EH (cell line): ENCODE data around the gene GPRC5A.

Source experiments
- DNase-seq: peaks from one replicate; pipeline ENCODE4 v3.0.0-alpha.2; 2015; ENCODE audit warnings: low read depth

The GPRC5A gene

GRCh38 chr12:12909995-12910420, 18.6 kb downstream of the GPRC5A start:
- DNase-seq = peak; percentile 40

DNA sequence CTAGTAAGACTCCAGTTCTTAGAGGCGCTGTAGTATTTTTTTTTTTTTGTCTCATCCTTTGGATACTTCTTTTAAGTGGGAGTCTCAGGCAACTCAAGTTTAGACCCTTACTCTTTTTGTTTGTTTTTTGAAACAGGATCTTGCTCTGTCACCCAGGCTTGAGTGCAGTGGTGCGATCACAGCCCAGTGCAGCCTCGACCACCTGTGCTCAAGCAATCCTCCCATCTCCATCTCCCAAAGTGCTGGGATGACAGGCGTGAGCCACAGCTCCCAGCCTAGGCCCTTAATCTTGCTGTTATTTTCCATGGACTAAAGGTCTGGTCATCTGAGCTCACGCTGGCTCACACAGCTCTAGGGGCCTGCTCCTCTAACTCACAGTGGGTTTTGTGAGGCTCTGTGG, 21.3 kb downstream of the GPRC5A start:
- no peak for DNase-seq

DNA sequence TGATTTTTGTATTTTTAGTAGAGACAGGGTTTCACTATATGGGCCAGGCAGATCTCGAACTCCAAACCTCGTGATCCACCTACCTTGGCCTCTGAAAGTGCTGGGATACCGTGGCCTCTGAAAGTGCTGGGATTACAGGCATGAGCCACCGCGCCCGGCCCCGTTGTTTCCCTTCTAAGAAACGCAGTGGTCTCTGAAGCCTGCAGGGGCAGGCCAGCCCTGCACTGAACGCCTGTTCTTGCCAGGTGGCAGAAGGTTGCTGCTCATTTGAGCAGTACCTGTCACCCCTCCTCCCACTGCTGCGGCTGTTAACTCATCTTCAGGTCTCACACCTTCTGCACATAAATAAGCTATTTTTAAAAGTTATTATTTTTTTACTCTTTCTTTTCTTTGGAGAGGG, 24.3 kb downstream of the GPRC5A start:
- DNase-seq = no peak

GRCh38 chr12:12916135-12916944, 25.0 kb downstream of the GPRC5A start:
- peak; percentile 81 for DNase-seq

DNA sequence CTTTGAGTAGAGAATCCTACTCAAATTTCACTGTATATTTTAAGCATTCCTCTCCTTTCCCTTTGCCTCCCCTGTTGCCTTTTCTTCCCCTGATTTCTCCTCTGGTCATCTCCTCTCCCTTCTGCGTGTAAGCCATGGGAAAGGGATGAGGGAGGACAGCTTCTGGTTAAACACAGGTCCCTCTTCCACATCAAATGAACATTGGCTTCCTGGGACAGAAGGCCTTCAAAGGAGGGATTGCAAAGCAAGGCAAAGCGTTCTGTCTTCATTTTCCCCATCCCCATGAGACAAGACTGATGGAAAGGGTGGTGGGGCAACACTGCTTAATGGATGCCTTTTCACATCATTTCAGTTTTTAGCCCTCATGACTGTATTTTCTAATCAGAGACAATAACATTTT, 26.2 kb downstream of the GPRC5A start:
- no peak for DNase-seq

DNA sequence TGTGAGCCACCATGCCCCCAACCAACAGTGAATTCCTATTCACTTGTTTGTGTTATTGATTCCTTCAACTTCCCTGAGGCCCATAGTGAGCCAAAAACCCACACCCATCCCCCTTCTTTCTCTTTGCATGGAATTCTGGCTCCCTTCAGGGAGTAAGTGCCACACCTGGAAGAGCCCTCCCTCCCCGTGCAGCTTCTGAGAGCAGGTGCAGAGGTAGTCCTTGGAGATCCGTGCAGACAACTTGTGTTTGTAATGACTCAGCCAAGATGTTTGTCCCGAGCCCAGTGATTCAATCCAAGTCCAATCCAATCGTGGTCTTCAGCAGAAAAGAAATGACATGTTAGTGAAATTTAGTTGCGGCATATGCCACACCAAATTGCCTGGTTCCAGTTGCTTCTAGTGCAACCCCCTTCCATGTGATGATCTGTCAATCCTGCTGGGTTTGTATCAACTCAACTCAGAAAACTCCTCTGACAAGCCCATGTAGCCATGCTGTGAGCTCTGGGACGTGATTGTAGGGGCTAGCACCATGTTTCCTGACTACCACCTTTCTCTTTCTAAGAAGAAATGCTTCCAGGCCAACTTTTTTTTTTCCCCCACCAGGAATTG, 27.5 kb downstream of the GPRC5A start:
- DNase-seq = no peak

GRCh38 chr12:12919666-12920435, 28.5 kb downstream of the GPRC5A start:
- peak; percentile 25 for DNase-seq

GRCh38 chr12:12922191-12922616, 30.8 kb downstream of the GPRC5A start:
- peak; percentile 35 for DNase-seq

DNA sequence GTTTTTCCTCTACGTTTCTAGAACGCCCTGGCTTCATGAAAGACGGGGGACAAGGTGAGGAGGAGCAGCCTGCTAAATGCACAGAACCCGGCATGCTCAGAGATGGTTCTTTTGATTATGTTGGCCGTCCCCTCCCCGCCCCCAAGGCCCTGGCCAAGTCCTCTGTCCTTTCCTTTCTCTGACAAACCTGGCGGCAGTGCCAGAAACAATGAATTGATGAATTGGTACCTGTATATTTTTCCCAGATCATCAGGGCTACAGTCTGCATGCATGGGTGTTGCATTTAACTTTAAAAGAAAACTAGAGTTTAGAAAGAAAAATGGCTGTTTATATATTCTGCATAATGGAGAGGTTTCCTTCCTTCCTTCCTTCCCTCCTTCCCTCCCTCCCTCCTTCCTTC, 31.6 kb downstream of the GPRC5A start:
- no peak for DNase-seq

GRCh38 chr12:12924169-12924568, 32.8 kb downstream of the GPRC5A start:
- no peak for DNase-seq

- peak; percentile 56 for DNase-seq
Observed at GRCh38 chr12:12925388-12925787, 34.0 kb downstream of the GPRC5A start.

DNA sequence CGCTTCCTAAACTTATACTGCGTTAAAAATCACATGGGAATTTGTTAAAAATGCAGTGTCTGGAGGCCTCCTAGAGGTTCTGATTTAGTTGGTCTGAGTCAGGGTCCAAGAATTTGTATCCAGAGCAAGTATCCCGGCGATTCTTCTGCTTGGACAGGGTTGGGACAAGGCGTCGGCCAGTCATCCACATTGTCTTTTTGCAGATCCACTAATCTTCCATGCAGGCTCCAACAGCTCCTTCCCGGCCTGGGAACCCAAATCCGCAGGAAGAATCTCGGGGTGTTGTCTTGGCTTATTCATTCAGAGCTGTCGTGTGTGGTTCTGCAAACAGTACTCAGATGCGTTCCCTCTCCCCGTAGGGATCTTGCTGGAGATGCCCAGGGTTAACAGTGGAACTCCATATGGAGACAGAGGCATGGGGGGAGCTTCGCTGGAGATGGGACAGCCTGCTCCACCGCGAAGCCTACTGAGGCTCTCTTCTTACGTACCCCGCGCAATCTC, 35.3 kb downstream of the GPRC5A start:
- peak; percentile 73 for DNase-seq

DNA sequence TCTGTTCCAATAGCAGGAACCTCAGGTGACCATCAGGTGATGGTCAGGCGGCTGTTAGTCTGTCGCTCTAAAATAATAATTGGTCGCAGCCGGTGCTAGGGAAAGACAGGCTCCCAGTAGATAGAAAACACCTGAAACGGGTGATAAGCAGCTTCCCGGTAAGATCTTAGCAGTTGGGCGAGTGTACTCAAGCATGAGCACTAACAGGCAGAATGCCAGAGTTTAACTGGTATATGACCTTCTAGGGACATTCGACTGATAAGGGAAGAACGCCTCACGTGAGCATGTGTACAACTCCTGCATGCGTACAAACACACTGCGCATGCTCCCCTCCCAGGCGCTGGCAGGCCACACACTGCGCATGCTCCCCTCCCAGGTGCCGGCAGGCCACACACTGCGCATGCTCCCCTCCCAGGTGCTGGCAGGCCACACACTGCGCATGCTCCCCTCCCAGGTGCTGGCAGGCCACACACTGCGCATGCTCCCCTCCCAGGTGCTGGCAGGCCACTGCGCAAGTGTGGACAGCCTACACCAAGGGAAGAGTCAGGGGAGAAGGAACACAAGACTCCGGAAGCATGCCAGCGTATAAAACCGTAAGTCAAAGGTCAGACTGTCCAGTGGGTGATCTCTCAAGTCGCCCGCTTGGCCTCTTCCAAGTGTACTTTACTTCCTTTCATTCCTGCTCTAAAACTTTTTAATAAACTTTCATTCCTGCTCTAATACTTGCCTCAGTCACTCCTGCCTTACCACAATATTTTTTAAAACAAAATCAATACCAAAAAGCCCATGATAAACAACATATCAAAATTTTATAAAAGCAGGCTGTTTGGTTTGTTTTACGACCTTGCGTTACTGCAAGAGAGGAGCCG, 36.1 kb downstream of the GPRC5A start:
- no peak for DNase-seq

GRCh38 chr12:12929696-12930095, 38.3 kb downstream of the GPRC5A start:
- no peak for DNase-seq

GRCh38 chr12:12930633-12931219, 39.4 kb downstream of the GPRC5A start:
- no peak for DNase-seq

DNA sequence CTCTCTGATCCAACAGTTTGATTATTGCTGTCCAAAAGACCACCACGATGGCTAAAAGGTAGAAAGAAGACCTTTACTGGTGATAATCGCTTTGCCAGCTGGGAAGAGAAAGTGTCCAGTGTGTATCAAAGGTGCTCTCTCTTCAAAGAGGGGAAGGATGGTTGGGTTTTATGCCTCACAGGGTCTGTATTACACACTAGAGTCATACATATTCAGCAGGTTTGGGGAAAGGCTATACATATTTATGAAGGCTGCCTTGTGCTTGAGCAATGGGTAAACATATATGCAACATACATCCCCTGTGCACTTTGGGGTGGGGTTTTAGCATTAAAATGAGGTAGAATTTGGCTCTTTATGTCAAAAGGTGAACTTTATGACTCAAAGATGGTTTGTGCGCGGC, 42.4 kb downstream of the GPRC5A start:
- no peak for DNase-seq

DNA sequence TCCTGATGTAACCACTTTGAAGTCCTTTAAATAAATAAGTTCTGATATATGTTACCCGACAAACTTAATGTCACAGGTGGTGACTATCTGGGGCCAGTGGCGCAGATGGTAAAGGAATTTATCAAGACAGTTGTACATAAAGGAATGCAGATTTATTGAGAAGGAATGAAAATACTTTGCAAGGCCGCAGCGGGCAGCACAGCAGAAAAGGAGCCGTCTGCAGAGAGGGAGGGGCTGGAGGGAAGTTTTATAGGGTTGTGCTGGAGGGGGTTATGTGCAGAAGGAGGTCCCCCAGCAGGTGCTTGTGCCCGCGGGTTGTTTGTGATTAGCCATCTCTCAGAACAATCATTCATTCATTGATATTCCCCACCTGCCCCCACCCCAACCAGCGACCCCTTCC, 43.2 kb downstream of the GPRC5A start:
- no peak for DNase-seq

- no peak for DNase-seq
Observed at GRCh38 chr12:12936983-12937491, 45.7 kb downstream of the GPRC5A start.

DNA sequence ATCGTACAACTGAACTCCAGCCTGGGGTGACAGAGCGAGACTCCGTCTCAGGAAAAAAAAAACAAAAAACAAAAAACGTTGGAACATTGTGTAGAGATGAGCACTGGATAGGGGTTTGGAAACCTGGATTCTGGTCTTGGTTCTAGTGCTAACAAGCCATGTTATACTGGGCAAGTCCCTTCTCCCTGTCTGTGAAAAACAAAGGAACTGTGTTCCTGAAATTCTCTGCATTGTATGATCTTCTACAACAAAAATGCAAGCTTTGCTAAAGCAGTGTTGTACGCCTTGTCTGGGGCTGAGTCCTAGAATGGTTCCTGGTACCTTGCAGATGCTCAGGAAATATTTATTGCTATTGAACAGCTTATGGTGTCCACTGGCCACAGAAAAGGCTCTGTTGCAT, 47.2 kb downstream of the GPRC5A start:
- DNase-seq = no peak

- DNase-seq = no peak
Observed at GRCh38 chr12:12939888-12940287, 48.5 kb downstream of the GPRC5A start.
